ENCODE results near the gene HSPA12A. TPM values are rescaled to one million over a fixed set of nuclear protein-coding genes. Genes with fewer than 3 reads are reported as not detected.

HSPA12A gene
- total RNA-seq, 2 experiments from 2014 or later, result 0.49 TPM; not detected in 1

DNA sequence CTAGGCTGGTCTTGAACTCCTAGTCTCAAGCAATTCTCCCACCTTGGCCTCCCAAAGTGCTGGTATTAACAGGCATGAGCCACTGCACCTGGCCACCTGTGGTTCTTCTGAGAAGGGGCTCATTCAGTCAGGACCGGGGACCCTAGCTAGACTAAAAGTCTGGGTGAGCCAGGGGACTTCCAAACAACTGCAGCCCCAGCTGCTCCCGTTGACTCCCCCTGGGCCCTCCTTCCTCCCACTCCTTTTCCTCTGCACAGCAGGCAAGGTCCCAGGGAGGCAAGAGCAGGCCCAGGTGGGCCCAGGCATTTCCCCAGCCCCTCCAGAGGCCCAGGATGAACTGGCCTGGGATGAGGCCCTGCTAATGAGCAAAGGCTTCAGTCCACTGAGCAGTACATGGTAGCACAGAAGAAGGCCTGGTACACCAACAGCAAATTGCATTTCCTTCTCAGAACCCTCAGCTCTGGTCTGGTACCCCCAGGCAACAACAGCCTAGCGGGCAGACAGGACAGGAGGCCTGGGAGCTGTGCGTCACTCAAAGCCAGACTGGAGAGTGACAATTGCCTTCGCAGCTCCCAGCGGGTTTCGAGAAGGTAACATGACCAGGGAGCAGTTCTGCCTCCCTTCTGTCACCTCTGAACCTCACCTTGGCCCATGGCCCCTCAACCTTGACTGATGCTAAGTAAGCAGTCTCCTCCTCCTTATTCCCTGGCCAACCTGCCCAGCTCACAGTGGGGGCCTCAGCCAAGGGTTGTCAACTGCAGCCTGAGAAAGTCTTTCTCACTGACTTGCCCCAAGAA is 30.7 kb upstream of the HSPA12A start:
- intact Hi-C loops (cut with DNase I, micrococcal nuclease), result no loop called here
- POLR2A ChIA-PET, result no interaction called here
- Mint-ChIP-seq H3K4me1 (ENCODE audit: low read depth) (no peaks in the 10 kb centered on the region), H3K4me3 (no peak overlapping the region), H3K36me3 (ENCODE audit: low read depth) (no peaks in the 10 kb centered on the region), H3K27ac (no peak overlapping the region), H3K9me3 (no peaks in the 10 kb centered on the region), H3K27me3 (peaks cover 53% of the 10 kb centered on the region)
- Histone ChIP-seq H3K4me1 (ENCODE audit: insufficient read depth, low read length) (no peaks in the 10 kb centered on the region), H3K27ac (ENCODE audit: low read depth in 1 of 2, low read length in 2 of 2) (no peak overlapping the region), H3K4me3 (ENCODE audit: low read length) (no peak overlapping the region), H3K36me3 (ENCODE audit: insufficient read depth, low read length) (no peaks in the 10 kb centered on the region), H3K9me3 (ENCODE audit: control insufficient read depth in 1 of 2, insufficient read depth in 1 of 2, low read length in 2 of 2) (no peaks in the 10 kb centered on the region), H3K27me3 (ENCODE audit: control insufficient read depth in 1 of 2, insufficient read depth in 2 of 2, low read length in 2 of 2) (peaks cover 4 to 7% of the 10 kb centered on the region in 2 experiments)
- no peak for DNase-seq
- TF ChIP-seq CTCF (IDR thresholded peaks at IDR 0.05), result no peak
- CTCF ChIA-PET, result no interaction called here
- no peak for ATAC-seq (ENCODE audit: poor library complexity)

DNA sequence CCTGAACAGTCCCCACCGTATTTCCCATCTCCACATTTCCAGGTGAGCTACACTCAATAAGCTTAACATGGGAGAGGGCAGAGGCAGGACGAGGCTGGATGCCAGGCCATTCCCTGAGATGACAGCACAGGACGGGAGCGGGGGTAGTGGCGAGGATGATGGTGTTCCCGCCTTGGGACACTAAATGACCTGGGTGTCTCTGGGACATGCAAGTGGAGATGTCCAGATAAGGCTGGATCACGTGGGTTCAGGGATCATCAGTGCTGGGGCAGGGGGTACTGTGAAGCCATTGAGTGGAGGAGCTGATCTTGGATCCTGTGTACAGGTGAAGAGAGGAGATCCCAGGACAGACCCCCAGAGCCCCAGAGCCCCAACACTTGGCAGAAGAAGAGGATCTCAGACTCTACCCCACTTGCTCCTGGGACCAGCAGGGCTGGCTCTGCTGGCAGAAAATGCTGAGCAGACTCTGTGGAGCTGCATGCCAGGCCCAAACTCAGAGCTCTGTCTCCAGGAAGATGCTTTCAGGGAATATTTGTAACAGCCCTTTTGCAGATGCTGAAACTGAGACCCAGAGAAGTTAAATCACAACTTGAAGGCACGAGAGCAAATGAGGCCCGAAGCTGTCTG is 29.7 kb upstream of the HSPA12A start:
- no peak overlapping the region for H3K4me3 ChIP-seq (ENCODE audit: low read length)
- Mint-ChIP-seq H3K27ac (no peak overlapping the region), H3K27me3 (peaks cover 57% of the 10 kb centered on the region), H3K4me1 (ENCODE audit: low read depth) (no peaks in the 10 kb centered on the region), H3K9me3 (no peaks in the 10 kb centered on the region), H3K4me3 (no peak overlapping the region), H3K36me3 (ENCODE audit: low read depth) (no peaks in the 10 kb centered on the region)
- intact Hi-C loops (cut with DNase I, micrococcal nuclease), result no loop called here
- H3K9me3 ChIP-seq (ENCODE audit: control insufficient read depth in 1 of 2, insufficient read depth in 1 of 2, low read length in 2 of 2), result no peaks in the 10 kb centered on the region
- TF ChIP-seq CTCF (IDR thresholded peaks at IDR 0.05), result no peak
- H3K27ac ChIP-seq (ENCODE audit: low read depth in 1 of 2, low read length in 2 of 2), result no peak overlapping the region
- H3K4me1 ChIP-seq (ENCODE audit: insufficient read depth, low read length), result no peaks in the 10 kb centered on the region
- POLR2A ChIA-PET, result no interaction called here
- DNase-seq, result no peak
- ATAC-seq (ENCODE audit: poor library complexity), result no peak
- CTCF ChIA-PET, result no interaction called here
- peaks cover 9 to 11% of the 10 kb centered on the region in 2 experiments for H3K27me3 ChIP-seq (ENCODE audit: control insufficient read depth in 1 of 2, insufficient read depth in 2 of 2, low read length in 2 of 2)
- no peaks in the 10 kb centered on the region for H3K36me3 ChIP-seq (ENCODE audit: insufficient read depth, low read length)

GRCh38 chr10:116771101-116771958 is 29.0 kb upstream of the HSPA12A start:
- Histone ChIP-seq H3K27me3 (ENCODE audit: control insufficient read depth in 1 of 2, insufficient read depth in 2 of 2, low read length in 2 of 2) (peaks cover 13 to 18% of the 10 kb centered on the region in 2 experiments), H3K9me3 (ENCODE audit: control insufficient read depth in 1 of 2, insufficient read depth in 1 of 2, low read length in 2 of 2) (no peaks in the 10 kb centered on the region), H3K4me1 (ENCODE audit: insufficient read depth, low read length) (no peaks in the 10 kb centered on the region), H3K27ac (ENCODE audit: low read depth in 1 of 2, low read length in 2 of 2) (no peak overlapping the region), H3K4me3 (ENCODE audit: low read length) (no peak overlapping the region), H3K36me3 (ENCODE audit: insufficient read depth, low read length) (no peaks in the 10 kb centered on the region)
- intact Hi-C loops (cut with DNase I, micrococcal nuclease), result no loop called here
- DNase-seq (no peak), ATAC-seq (ENCODE audit: poor library complexity) (no peak)
- H3K4me1 Mint-ChIP-seq (ENCODE audit: low read depth), result no peaks in the 10 kb centered on the region
- ChIA-PET POLR2A (no interaction called here), CTCF (interaction anchor here (0.8 kb wide), 1 partner anchor 89 kb away, joined by 3 read pairs; no protein-coding TSS in a partner anchor)
- H3K27me3 Mint-ChIP-seq, result peaks cover 56% of the 10 kb centered on the region
- no peak overlapping the region for H3K27ac Mint-ChIP-seq
- H3K36me3 Mint-ChIP-seq (ENCODE audit: low read depth), result no peaks in the 10 kb centered on the region
- no peak overlapping the region for H3K4me3 Mint-ChIP-seq
- no peaks in the 10 kb centered on the region for H3K9me3 Mint-ChIP-seq
- no peak for TF ChIP-seq CTCF (IDR thresholded peaks at IDR 0.05)

All from CD4-positive, alpha-beta T cell (primary cell).